ENCODE results near the gene SDHB.

GRCh38 chr1:17046334-17046657 is 7.5 kb downstream of the SDHB start:
- TF ChIP-seq CTCF (IDR thresholded peaks at IDR 0.05), result no peak
- TF ChIP-seq POLR2A (IDR thresholded peaks at IDR 0.05), result no peak
- no peak for TF ChIP-seq EP300 (IDR thresholded peaks at IDR 0.05)

All from tibial nerve (tissue), 4 donors.